Brain microvascular endothelial cell (primary cell): Measurements from ENCODE around the gene NYAP2.

Experiments
- DNase-seq: peaks from one replicate; pipeline ENCODE4 v3.0.0-alpha.2; 2020
- H3K27ac ChIP-seq: fragments of 250-450 bp; sonication (Bioruptor Pico); 2 replicates; pipeline ENCODE4 v1.5.1; 2020; ENCODE audit warnings: mild to moderate bottlenecking, moderate library complexity
- H3K27me3 ChIP-seq: fragments of 250-450 bp; sonication (Bioruptor Pico); replicated peaks from 2 replicates; pipeline ENCODE4 v1.5.1; 2020; ENCODE audit warnings: mild to moderate bottlenecking
- H3K36me3 ChIP-seq: fragments of 250-450 bp; sonication (Bioruptor Pico); replicated peaks from 2 replicates; pipeline ENCODE4 v1.5.1; 2020; ENCODE audit warnings: mild to moderate bottlenecking
- H3K4me3 ChIP-seq: 2 replicates; pipeline ENCODE4 v1.5.1; 2011; ENCODE audit warnings: low read depth, mild to moderate bottlenecking, control low read depth, low read length, moderate library complexity
- in situ Hi-C: cut with HindIII; loops from 2 replicates; pipeline ENCODE4 v1.10.0; 2017; ENCODE audit warnings: low sequenced_read_pairs, low pct_ligation_motif_present
- TF ChIP-seq, protein P1 (sequence below): IDR thresholded peaks from 2 replicates; pipeline ENCODE4 v1.5.1; 2011; ENCODE audit warnings: low read depth, mild to moderate bottlenecking, moderate library complexity, low read length, control low read depth, inconsistent platforms; ENCODE audit errors: missing control alignments

NYAP2 gene

DNA sequence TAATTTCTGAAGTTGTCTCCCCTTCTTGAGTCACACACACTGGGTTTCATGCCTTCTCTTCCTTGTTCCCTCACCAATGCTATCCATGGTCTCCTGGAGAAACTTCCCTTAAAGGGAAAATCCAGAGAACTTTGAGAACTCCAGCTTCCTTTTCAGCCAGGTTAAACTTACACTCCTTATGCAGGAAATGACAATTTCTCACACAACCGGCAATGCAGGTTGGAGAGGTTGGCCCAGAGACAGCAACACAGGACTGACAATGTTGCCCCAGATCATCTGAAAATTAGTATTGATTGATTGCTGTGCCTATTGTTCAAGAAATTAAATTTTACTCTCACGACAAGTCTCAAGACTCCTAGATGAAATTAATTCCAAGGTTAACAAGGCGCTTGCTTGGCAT lies 292.2 kb downstream of the NYAP2 start:
- DNase-seq = no peak
- in situ Hi-C loops = no loop called here
- TF ChIP-seq, protein P1, sequence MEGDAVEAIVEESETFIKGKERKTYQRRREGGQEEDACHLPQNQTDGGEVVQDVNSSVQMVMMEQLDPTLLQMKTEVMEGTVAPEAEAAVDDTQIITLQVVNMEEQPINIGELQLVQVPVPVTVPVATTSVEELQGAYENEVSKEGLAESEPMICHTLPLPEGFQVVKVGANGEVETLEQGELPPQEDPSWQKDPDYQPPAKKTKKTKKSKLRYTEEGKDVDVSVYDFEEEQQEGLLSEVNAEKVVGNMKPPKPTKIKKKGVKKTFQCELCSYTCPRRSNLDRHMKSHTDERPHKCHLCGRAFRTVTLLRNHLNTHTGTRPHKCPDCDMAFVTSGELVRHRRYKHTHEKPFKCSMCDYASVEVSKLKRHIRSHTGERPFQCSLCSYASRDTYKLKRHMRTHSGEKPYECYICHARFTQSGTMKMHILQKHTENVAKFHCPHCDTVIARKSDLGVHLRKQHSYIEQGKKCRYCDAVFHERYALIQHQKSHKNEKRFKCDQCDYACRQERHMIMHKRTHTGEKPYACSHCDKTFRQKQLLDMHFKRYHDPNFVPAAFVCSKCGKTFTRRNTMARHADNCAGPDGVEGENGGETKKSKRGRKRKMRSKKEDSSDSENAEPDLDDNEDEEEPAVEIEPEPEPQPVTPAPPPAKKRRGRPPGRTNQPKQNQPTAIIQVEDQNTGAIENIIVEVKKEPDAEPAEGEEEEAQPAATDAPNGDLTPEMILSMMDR = no peak
- no peak overlapping the region for H3K27ac ChIP-seq
- no peak overlapping the region for H3K4me3 ChIP-seq
- H3K36me3 ChIP-seq = no peaks in the 10 kb centered on the region
- no peaks in the 10 kb centered on the region for H3K27me3 ChIP-seq

DNA sequence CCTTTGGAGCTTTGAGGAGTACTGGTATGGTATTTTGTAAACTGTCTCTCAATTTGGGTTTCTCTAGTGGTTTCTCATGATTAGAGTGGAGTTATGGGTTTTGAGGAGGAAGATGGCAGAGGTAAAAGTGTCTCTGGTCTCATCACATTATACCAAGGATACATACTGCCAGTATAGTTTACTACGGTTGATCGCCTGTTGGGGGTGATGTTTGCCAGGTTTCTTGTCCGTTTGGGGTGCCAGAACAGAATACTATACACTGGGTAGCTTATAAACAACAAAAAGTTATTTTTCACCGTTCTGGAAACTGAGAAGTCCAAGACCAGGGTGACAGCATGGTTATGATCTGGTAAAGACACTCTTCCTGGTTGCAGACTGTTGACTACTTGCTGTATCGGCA lies 293.7 kb downstream of the NYAP2 start:
- in situ Hi-C loops = no loop called here
- no peaks in the 10 kb centered on the region for H3K36me3 ChIP-seq
- TF ChIP-seq, protein P1 = no peak

DNA sequence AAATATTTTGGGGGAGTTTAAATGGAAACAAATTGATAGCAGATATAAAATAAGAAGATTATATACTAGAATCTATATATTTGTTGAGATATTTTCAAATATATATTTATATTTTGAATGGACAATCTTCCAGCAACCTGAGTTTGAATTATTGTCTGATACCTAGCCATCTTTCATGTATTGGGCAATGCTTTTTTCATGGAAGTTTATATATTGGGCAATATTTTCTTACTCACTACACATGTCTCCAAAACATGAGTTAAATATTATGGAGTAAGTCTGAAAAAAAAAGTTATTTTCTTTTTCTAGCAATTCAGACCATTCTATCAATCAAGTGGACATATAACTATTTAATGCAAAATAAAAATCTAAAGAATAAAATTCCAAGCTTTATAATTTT lies 295.2 kb downstream of the NYAP2 start:
- in situ Hi-C loops = no loop called here
- Histone ChIP-seq H3K4me3 (no peak overlapping the region), H3K27ac (no peak overlapping the region), H3K27me3 (no peaks in the 10 kb centered on the region), H3K36me3 (no peaks in the 10 kb centered on the region)
- TF ChIP-seq, protein P1 = no peak
- no peak for DNase-seq

More for the DNA sequence above, 293.7 kb downstream of the NYAP2 start:
- Histone ChIP-seq H3K27me3 (no peaks in the 10 kb centered on the region), H3K4me3 (no peak overlapping the region), H3K27ac (no peak overlapping the region)
- DNase-seq = no peak

DNA sequence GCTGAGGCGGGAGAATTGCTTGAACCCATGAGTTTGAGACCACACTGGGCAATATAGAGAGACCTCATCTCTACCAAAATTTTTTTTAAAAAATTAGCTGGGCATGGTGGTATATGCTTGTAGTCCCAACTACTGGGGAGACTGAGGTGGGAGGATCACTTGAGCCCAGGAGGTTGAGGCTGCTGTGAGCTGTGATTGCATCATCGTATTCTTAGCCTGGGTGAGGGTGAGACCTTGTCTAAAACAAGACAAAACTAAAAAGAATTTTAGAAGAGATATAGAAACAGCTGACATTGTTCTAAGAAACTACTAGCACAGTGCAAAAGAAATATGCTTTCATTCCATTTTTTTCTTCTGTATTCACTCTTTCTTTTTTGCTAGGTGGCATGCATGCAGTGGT lies 298.4 kb downstream of the NYAP2 start:
- TF ChIP-seq, protein P1 = no peak
- no peak for DNase-seq
- no peaks in the 10 kb centered on the region for H3K36me3 ChIP-seq
- in situ Hi-C loops = no loop called here
- no peaks in the 10 kb centered on the region for H3K27me3 ChIP-seq
- H3K4me3 ChIP-seq = no peak overlapping the region
- no peak overlapping the region for H3K27ac ChIP-seq
